Vagina (tissue), 2 donors: ENCODE measurements around the gene RABL6. TPM values are rescaled to one million over a fixed set of nuclear protein-coding genes. Genes with fewer than 3 reads are reported as not detected.
"Not testable (repeated sequence)": the region's sequence is repeated elsewhere in the genome, so short reads cannot be mapped to it uniquely, and the experiment has no call there.

Experiments
- DNase-seq, 2 donors: peaks; one replicate each; pipeline ENCODE4 v3.0.0-alpha.2; 2017; ENCODE audit errors: extremely low spot score in 2 of 2
- H3K27ac ChIP-seq: fragments of 200-600 bp; sonication (generic); one replicate; pipeline ENCODE4 v1.5.1; 2019
- H3K27me3 ChIP-seq: fragments of 200-600 bp; sonication (generic); one replicate; pipeline ENCODE4 v1.5.1; 2019
- H3K36me3 ChIP-seq, 2 donors: fragments of 200-600 bp; sonication (generic); one replicate each; pipeline ENCODE4 v1.5.1; 2017 to 2019
- H3K4me1 ChIP-seq: fragments of 200-600 bp; sonication (generic); one replicate; pipeline ENCODE4 v1.5.1; 2019
- H3K4me3 ChIP-seq, 2 donors: fragments of 200-600 bp; sonication (generic); 1 replicate in 1 of 2; 2 replicates in 1 of 2; pipeline ENCODE4 v1.5.1; 2016 to 2019
- H3K9me3 ChIP-seq: fragments of 200-600 bp; sonication (generic); one replicate; pipeline ENCODE4 v1.5.1; 2019
- POLR2A ChIP-seq, 2 donors: fragments of 450-650 bp; IDR thresholded peaks; one replicate each; pipeline ENCODE4 v1.6.1; 2017; ENCODE audit warnings: antibody characterized with exemption in 2 of 2, mild to moderate bottlenecking in 2 of 2, moderate library complexity in 2 of 2
- POLR2AphosphoS5 ChIP-seq, 2 donors: sonication (generic); formaldehyde crosslinking; IDR thresholded peaks; one replicate each; pipeline ENCODE4 v1.9.0; 2017; ENCODE audit warnings: antibody characterized with exemption in 2 of 2, mild to moderate bottlenecking in 2 of 2, low read depth in 1 of 2; ENCODE audit not compliant: insufficient read depth in 1 of 2
- intact Hi-C: fragments of 100-400 bp; cut with DNase I; formaldehyde crosslinking; loops from one replicate; pipeline ENCODE4 v1.15.1; 2023
- total RNA-seq: library from RNA; depleted of rRNA; stranded (reverse); fragments of >200 nt; gene quantifications from one replicate; pipeline ENCODE4 v1.2.3, GENCODE V29; 2016
- TF ChIP-seq, protein P1 (sequence below), 3 experiments: fragments of 450-650 bp in 2 of 3; fragments of 200-600 bp in 1 of 3; sonication (generic) in 1 of 3; IDR thresholded peaks; one replicate each; pipeline ENCODE4 v1.5.1; 2017 to 2019; ENCODE audit warnings: antibody characterized with exemption in 3 of 3, mild to moderate bottlenecking in 2 of 3, moderate library complexity in 2 of 3

The RABL6 gene
- total RNA-seq, 1 donor from 2014 or later: 31.7 TPM

DNA sequence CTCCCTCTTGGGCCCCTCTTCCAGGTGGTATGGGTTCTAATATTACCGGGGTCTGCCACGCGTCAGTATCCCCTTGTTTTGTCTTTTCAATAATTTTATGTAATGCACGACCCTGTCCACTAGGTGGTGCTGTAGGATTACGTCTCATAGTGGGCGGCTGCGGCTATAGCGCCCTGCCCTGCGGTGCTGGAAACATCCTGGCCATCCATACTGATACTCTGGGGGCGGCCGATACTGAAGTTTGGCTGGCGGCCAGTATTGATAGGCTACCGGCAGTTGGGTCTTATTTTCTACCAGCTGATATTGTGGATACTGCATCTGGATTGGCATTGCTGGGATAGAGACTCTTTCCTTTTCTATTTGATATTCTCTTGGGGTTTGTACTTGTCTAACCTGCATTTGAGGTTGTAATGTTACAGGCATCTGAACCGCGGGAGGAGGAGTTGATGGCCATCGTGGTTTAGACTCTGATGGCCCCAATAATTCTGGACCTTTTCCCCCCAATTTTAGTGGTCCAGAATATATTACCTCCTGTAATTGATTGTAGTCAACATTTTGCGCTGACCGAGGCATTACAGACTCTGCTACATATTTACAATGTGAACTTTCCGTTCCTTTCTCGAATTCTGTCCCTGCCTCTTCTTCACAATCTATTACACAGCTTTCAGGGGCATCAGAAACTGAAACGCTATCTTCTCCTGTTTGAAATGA lies 19.9 kb upstream of the RABL6 start:
- intact Hi-C loops: no loop called here
- TF ChIP-seq POLR2A (IDR thresholded peaks at IDR 0.05) (no peak), POLR2AphosphoS5 (IDR thresholded peaks at IDR 0.05; ENCODE audit: insufficient read depth in 1 of 2, low read depth in 1 of 2) (peak in 1 of 2 donors; percentile 21)
- TF ChIP-seq, protein P1, sequence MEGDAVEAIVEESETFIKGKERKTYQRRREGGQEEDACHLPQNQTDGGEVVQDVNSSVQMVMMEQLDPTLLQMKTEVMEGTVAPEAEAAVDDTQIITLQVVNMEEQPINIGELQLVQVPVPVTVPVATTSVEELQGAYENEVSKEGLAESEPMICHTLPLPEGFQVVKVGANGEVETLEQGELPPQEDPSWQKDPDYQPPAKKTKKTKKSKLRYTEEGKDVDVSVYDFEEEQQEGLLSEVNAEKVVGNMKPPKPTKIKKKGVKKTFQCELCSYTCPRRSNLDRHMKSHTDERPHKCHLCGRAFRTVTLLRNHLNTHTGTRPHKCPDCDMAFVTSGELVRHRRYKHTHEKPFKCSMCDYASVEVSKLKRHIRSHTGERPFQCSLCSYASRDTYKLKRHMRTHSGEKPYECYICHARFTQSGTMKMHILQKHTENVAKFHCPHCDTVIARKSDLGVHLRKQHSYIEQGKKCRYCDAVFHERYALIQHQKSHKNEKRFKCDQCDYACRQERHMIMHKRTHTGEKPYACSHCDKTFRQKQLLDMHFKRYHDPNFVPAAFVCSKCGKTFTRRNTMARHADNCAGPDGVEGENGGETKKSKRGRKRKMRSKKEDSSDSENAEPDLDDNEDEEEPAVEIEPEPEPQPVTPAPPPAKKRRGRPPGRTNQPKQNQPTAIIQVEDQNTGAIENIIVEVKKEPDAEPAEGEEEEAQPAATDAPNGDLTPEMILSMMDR (IDR thresholded peaks at IDR 0.05): peak; percentile 83 to 95 (median 90)
- Histone ChIP-seq H3K9me3 (no peaks in the 10 kb centered on the region), H3K4me1 (peaks cover 24% of the 10 kb centered on the region), H3K27me3 (no peaks in the 10 kb centered on the region), H3K36me3 (no peaks in the 10 kb centered on the region), H3K27ac (no peak overlapping the region), H3K4me3 (no peak overlapping the region)
- no peak for DNase-seq

DNA sequence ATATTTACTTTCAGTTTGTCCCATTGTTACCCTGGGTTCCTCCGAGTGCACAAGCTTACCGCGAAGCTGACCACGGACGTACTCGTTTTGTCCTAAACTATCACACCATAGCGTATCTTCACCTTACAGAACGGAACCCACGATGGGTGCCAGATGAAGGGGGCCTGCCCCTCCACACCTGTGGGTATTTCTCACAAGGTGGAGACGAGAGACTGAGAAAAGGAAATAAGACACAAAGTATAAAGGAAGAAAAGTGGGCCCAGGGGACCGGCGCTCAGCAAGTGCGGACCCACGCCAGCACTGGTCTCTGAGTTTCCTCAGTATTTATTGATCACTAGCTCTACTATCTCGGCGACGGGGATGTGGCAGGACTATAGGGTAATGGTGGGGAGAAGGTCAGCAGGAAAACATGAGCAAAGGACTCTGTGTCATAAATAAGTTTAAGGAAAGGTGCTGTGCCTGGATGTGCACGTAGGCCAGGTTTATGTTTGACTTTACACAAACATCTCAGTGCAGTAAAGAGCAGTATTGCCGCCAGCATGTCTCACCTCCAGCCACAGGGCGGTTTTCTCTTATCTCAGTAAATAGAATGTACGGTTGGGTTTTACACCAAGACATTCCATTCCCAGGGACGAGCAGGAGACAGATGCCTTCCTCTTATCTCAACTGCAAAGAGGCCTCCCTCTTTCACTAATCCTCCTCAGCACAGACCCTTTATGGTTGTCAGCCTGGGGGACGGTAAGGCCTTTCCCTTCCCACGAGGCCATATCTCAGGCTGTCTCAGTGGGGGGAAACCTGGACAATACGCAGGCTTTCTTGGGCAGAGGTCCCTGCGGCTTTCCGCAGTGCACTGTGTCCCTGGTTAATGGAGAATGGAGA lies 18.9 kb upstream of the RABL6 start:
- H3K4me3 ChIP-seq, intact Hi-C loops, H3K36me3 ChIP-seq, H3K9me3 ChIP-seq, H3K27me3 ChIP-seq, H3K27ac ChIP-seq, DNase-seq: not testable (repeated sequence)
- H3K4me1 ChIP-seq: peaks cover 26% of the 10 kb centered on the region

DNA sequence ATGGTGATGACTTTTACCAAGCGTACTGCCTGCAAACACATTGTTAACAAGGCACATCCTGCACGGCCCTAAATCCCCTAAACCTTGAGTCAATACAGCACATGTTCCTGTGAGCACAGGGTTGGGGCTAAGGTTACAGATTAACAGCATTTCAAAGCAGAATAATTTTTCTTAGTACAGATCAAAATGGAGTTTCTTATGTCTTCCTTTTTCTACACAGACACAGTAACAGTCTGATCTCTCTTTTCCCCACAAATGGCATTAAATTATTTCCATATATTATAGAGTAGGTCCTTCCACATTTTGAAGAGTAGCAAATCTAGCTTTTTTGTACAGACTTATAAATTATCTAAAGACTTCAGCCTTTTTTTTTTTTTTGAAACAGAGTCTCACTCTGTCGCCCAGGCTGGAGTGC lies 18.2 kb upstream of the RABL6 start:
- TF ChIP-seq POLR2AphosphoS5 (IDR thresholded peaks at IDR 0.05; ENCODE audit: insufficient read depth in 1 of 2, low read depth in 1 of 2): no peak
- no peak for TF ChIP-seq POLR2A (IDR thresholded peaks at IDR 0.05)
- TF ChIP-seq, protein P1 (IDR thresholded peaks at IDR 0.05): no peak
- no peak for DNase-seq
- Histone ChIP-seq H3K4me3 (no peak overlapping the region), H3K27me3 (no peaks in the 10 kb centered on the region), H3K9me3 (no peaks in the 10 kb centered on the region), H3K4me1 (peaks cover 26% of the 10 kb centered on the region), H3K36me3 (no peaks in the 10 kb centered on the region), H3K27ac (no peak overlapping the region)
- intact Hi-C loops: no loop called here

DNA sequence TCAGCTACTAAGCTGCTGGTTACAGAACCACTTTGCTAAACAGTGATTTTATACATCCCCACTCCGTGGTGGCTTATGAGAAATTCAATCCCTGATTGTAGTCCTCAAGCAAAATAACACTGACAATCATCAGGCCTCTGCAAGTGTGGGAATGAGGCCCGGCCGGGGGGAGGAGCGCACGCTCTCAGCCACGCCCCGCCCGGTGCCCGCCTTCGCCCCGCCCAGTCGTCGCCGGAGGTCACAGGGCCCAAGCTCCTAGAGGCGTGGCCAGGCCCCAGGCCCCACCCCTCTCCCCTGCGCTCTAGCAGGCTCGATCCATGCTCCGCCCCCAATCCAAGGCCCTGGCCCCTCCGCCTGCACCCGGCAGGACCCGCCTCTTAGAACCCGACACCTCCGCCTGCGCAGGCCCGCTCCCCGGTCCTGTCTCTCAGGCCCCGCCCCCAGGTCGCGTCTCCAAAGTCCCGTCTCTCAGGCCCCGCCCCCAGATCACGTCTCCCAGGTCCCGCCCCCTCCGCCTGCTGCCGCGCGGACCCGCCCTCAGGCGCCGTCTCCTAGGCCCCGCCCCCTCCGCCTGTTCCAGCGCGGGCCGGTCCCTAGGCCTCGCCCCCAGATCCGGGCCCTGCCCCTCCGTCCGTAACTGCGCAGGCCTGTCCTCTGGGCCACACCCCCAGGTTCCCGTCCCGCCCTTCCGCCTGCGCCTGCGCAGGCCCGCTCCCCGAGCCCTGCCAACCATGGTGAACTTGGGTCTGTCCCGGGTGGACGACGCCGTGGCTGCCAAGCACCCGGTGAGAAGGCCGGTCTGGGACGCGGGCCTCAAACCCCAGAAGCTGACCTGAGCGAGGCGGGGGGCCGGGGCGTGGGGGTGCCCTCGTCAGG lies 16.9 kb upstream of the RABL6 start, which contains the start of gene TMEM141:
Gene TMEM141, plus strand, starts transcription at position 705 of the 876 bp plus-strand sequence. Its CDS starts 27 bp downstream, at position 732.
- Histone ChIP-seq H3K27ac (peak within 1 kb of the TSS; percentile 97), H3K4me1 (peaks cover 26% of the 10 kb centered on the region), H3K36me3 (no peaks in the 10 kb centered on the region), H3K9me3 (no peaks in the 10 kb centered on the region), H3K27me3 (no peaks in the 10 kb centered on the region), H3K4me3 (peak within 1 kb of the TSS; percentile 78 to 79)
- peak; percentile 100 for DNase-seq
- TF ChIP-seq, protein P1 (IDR thresholded peaks at IDR 0.05): no peak
- TF ChIP-seq POLR2AphosphoS5 (IDR thresholded peaks at IDR 0.05; ENCODE audit: insufficient read depth in 1 of 2, low read depth in 1 of 2) (peak; percentile 73 to 93), POLR2A (IDR thresholded peaks at IDR 0.05) (peak in 1 of 2 donors; percentile 79)
- intact Hi-C loops: loop anchor here (2.0 kb wide), 2 partner anchors 94 to 238 kb away; partner anchors contain the start of gene ABCA2
